B cell (primary cell): ENCODE results near the gene STT3A. TPM values are rescaled to one million over a fixed set of nuclear protein-coding genes. Genes with fewer than 3 reads are reported as not detected.
A peak's percentile ranks its signal among the peaks of the same experiment; 100 is the strongest.

Experiments
- ATAC-seq: fragments of 200-7000 bp; cut with Tn5 transposase; one replicate; pipeline ENCODE4 v1.10.0; 2021; ENCODE audit warnings: low read depth, mild to moderate bottlenecking, moderate number of reproducible peaks, moderate library complexity
- CTCF ChIA-PET: fragments of 350-600 bp; sonication (Branson Sonifier 250); formaldehyde crosslinking; loops from one replicate; lab custom pipeline; 2021; ENCODE audit warnings: antibody characterized with exemption, inconsistent platforms; lab: Charles Lee
- POLR2A ChIA-PET: fragments of 350-600 bp; sonication (Branson Sonifier 250); formaldehyde crosslinking; loops from one replicate; lab custom pipeline; 2021; ENCODE audit warnings: antibody characterized with exemption; lab: Charles Lee
- DNase-seq: peaks from one replicate; pipeline ENCODE4 v3.0.0; 2013
- H2AFZ ChIP-seq: 2 replicates; pipeline ENCODE4 v1.6.1; 2012; ENCODE audit warnings: mild to moderate bottlenecking, low read depth, low read length; ENCODE audit not compliant: insufficient read depth, poor library complexity, severe bottlenecking
- H3K27ac ChIP-seq, 2 donors: 1 replicate in 1 of 2; 2 replicates in 1 of 2; pipeline ENCODE4 v1.5.1; 2012 to 2013; ENCODE audit warnings: low read length in 2 of 2, mild to moderate bottlenecking in 2 of 2, moderate library complexity in 1 of 2
- H3K27me3 ChIP-seq, 4 experiments: fragments of 200-600 bp in 1 of 4; sonication (generic) in 1 of 4; replicated peaks in 1 of 4; 1 replicate in 2 of 4; 2 replicates in 2 of 4; pipeline versions ENCODE4 v1.6.1 to v1.7.0; 2013 to 2016; ENCODE audit warnings: low read length in 3 of 4, mild to moderate bottlenecking in 2 of 4, mixed read lengths in 1 of 4, moderate library complexity in 1 of 4; ENCODE audit not compliant: insufficient read depth in 4 of 4, control insufficient read depth in 3 of 4; ENCODE audit errors: control extremely low read depth in 1 of 4
- H3K36me3 ChIP-seq, 2 experiments: replicated peaks in 1 of 2; 1 replicate in 1 of 2; 2 replicates in 1 of 2; pipeline versions ENCODE4 v1.6.1 to v1.7.1; 2013; ENCODE audit warnings: low read length in 1 of 2; ENCODE audit not compliant: insufficient read depth in 2 of 2, control insufficient read depth in 1 of 2; ENCODE audit errors: control extremely low read depth in 1 of 2, extremely low read depth in 1 of 2
- H3K4me1 ChIP-seq, 2 donors: fragments of 200-600 bp in 1 of 2; sonication (generic) in 1 of 2; 1 replicate in 1 of 2; 2 replicates in 1 of 2; pipeline versions ENCODE4 v1.5.1 to v1.6.1; 2013 to 2017; ENCODE audit warnings: low read length in 2 of 2; ENCODE audit not compliant: control insufficient read depth in 2 of 2, insufficient read depth in 2 of 2
- H3K4me2 ChIP-seq: replicated peaks from 2 replicates; pipeline ENCODE3; 2012; ENCODE audit warnings: mild to moderate bottlenecking, low read depth, low read length; ENCODE audit not compliant: poor library complexity, severe bottlenecking
- H3K4me3 ChIP-seq, 5 experiments: fragments of 200-600 bp in 1 of 5; sonication (generic) in 1 of 5; 1 replicate in 3 of 5; 2 replicates in 2 of 5; pipeline versions ENCODE4 v1.5.1 to v1.7.0; 2011 to 2016; ENCODE audit warnings: low read length in 4 of 5, mild to moderate bottlenecking in 4 of 5, low read depth in 2 of 5, control low read depth in 1 of 5, moderate library complexity in 1 of 5; ENCODE audit not compliant: insufficient read depth in 1 of 5; ENCODE audit errors: control extremely low read depth in 1 of 5, extremely low read depth in 1 of 5
- H3K79me2 ChIP-seq: fragments of 200-600 bp; sonication (generic); one replicate; pipeline ENCODE4 v1.6.0; 2016; ENCODE audit warnings: low read length; ENCODE audit not compliant: control insufficient read depth, insufficient read depth
- H3K9ac ChIP-seq: fragments of 200-600 bp; sonication (generic); 2 replicates; pipeline ENCODE4 v1.6.1; 2017; ENCODE audit warnings: mild to moderate bottlenecking, low read length, moderate library complexity
- H3K9me3 ChIP-seq, 3 donors: one replicate each; pipeline versions ENCODE4 v1.6.1 to v1.7.1; 2013; ENCODE audit warnings: low read length in 2 of 3; ENCODE audit not compliant: control insufficient read depth in 2 of 3, insufficient read depth in 1 of 3; ENCODE audit errors: control extremely low read depth in 1 of 3
- H4K20me1 ChIP-seq: 2 replicates; pipeline ENCODE4 v1.6.0; 2012; ENCODE audit warnings: mild to moderate bottlenecking, low read length; ENCODE audit not compliant: insufficient read depth, control insufficient read depth, poor library complexity, severe bottlenecking
- H3K27ac Mint-ChIP-seq: one replicate; pipeline ENCODE4 v1.8.0; 2021; ENCODE audit warnings: mixed read lengths
- H3K27me3 Mint-ChIP-seq: one replicate; pipeline ENCODE4 v1.8.0; 2021; ENCODE audit warnings: mixed read lengths
- H3K4me1 Mint-ChIP-seq: one replicate; pipeline ENCODE4 v1.8.0; 2021; ENCODE audit warnings: mixed read lengths
- H3K4me3 Mint-ChIP-seq: one replicate; pipeline ENCODE4 v1.8.0; 2021; ENCODE audit warnings: mixed read lengths
- H3K9me3 Mint-ChIP-seq: one replicate; pipeline ENCODE4 v1.8.0; 2022; ENCODE audit warnings: mixed read lengths; ENCODE audit not compliant: insufficient read depth
- CTCF ChIP-seq: fragments of 200-600 bp; IDR thresholded peaks from one replicate; pipeline ENCODE4 v1.8.0; 2022; ENCODE audit warnings: antibody characterized with exemption, mild to moderate bottlenecking
- EZH2 ChIP-seq: IDR thresholded peaks from 2 replicates; pipeline ENCODE4 v1.6.1; 2012; ENCODE audit warnings: borderline replicate concordance, low read depth, mild to moderate bottlenecking, moderate library complexity, low read length; ENCODE audit not compliant: insufficient read depth, poor library complexity, severe bottlenecking
- WGBS: methylation state at CpG from one replicate; pipeline ENCODE4 v1.1.5; 2013; ENCODE audit warnings: missing lambda C conversion rate; ENCODE audit not compliant: insufficient coverage; 5-methylcytosine and 5-hydroxymethylcytosine counted together
- intact Hi-C: fragments of 100-400 bp; cut with micrococcal nuclease; formaldehyde crosslinking; loops from one replicate; pipeline ENCODE4 v1.10.0; 2022
- polyA plus RNA-seq: library from polyadenylated mRNA; depleted of rRNA; stranded (reverse); fragments of >200 nt; gene quantifications from 2 replicates; pipeline ENCODE4 v1.2.3, GENCODE V29; 2012
- total RNA-seq, 2 donors: library from RNA; stranded (reverse); fragments of 120-200 nt in 1 of 2; gene quantifications; 1 replicate in 1 of 2; 2 replicates in 1 of 2; pipeline versions ENCODE4 v1.2.3 to v1.2.4, GENCODE V29; 2013 to 2022

Gene STT3A
- total and polyA plus RNA-seq, 2 donors (not counting 1 experiment from before 2014, with no cell fraction given), result 29.7 to 78.4 TPM

- Histone ChIP-seq H2AFZ (no peak overlapping the region), H3K4me2 (no peak overlapping the region), H3K27me3 (no peaks in the 10 kb centered on the region), H3K79me2 (peaks cover 17% of the 10 kb centered on the region), H3K4me1 (peaks cover 8 to 14% of the 10 kb centered on the region in 2 donors), H3K4me3 (no peak overlapping the region), H4K20me1 (no peaks in the 10 kb centered on the region), H3K36me3 (peaks cover 0 to 13% of the 10 kb centered on the region in 2 experiments), H3K27ac (no peak overlapping the region), H3K9ac (no peak overlapping the region), H3K9me3 (no peaks in the 10 kb centered on the region)
- H3K9me3 Mint-ChIP-seq, result no peaks in the 10 kb centered on the region
- H3K27ac Mint-ChIP-seq, result no peak overlapping the region
- H3K4me3 Mint-ChIP-seq, result no peak overlapping the region
- ChIA-PET CTCF (no interaction called here), POLR2A (no interaction called here)
- 72% methylated on average over 2 of the region's 3 CpGs for WGBS
- no peak for ATAC-seq
- TF ChIP-seq EZH2, result no peak
- H3K4me1 Mint-ChIP-seq, result peaks cover 18% of the 10 kb centered on the region
- intact Hi-C loops, result no loop called here
- DNase-seq, result no peak
- no peaks in the 10 kb centered on the region for H3K27me3 Mint-ChIP-seq
Observed at GRCh38 chr11:125588505-125588904, 4.1 kb upstream of the STT3A start.

- CTCF ChIA-PET, result interaction anchor here (0.7 to 1.3 kb wide), 2 partner anchors 17 to 20 kb away, joined by 3 read pairs; no protein-coding TSS in a partner anchor
- H3K27me3 Mint-ChIP-seq, result no peaks in the 10 kb centered on the region
- Histone ChIP-seq H3K9ac (peak overlapping the region; percentile 83), H3K79me2 (peaks cover 48% of the 10 kb centered on the region), H3K36me3 (no peaks in the 10 kb centered on the region), H2AFZ (peak overlapping the region; percentile 78), H3K9me3 (no peaks in the 10 kb centered on the region), H3K4me1 (peaks cover 27 to 28% of the 10 kb centered on the region in 2 donors), H3K27ac (peak overlapping the region; percentile 94 to 95), H3K27me3 (no peaks in the 10 kb centered on the region), H3K4me3 (peak overlapping the region; percentile 72 to 97 (median 84)), H3K4me2 (peak overlapping the region; percentile 74), H4K20me1 (peaks cover 8% of the 10 kb centered on the region)
- intact Hi-C loops, result loop anchor here (1.0 to 10.0 kb wide), 8 partner anchors 22 to 673 kb away; partner anchors contain the start of genes CCDC15, CHEK1, EI24 and FAM118B
- H3K4me1 Mint-ChIP-seq, result peaks cover 40% of the 10 kb centered on the region
- DNase-seq (no peak), ATAC-seq (peak; percentile 9)
- TF ChIP-seq EZH2, result no peak
- no peak for TF ChIP-seq CTCF
- no peaks in the 10 kb centered on the region for H3K9me3 Mint-ChIP-seq
- under 1% methylated on average over 22 of the region's 30 CpGs for WGBS
- H3K4me3 Mint-ChIP-seq, result peak overlapping the region; percentile 94
- POLR2A ChIA-PET, result interaction anchor here (0.8 to 2.3 kb wide), 7 partner anchors 10 to 638 kb away, joined by 3 to 14 read pairs (median 3); partner anchors contain the start of genes CHEK1 and EI24
- peak overlapping the region; percentile 97 for H3K27ac Mint-ChIP-seq
Observed at GRCh38 chr11:125591649-125592304, 875 bp upstream of the STT3A start.
